ENCODE measurements around the gene IPO9. TPM values are rescaled to one million over a fixed set of nuclear protein-coding genes. Genes with fewer than 3 reads are reported as not detected.

Gene IPO9
- total RNA-seq, 1 donor from 2014 or later: 13.2 TPM

- DNase-seq (ENCODE audit: low spot score): peak; percentile 98
Observed at GRCh38 chr1:201904579-201904978, 75.6 kb downstream of the IPO9 start.

DNA sequence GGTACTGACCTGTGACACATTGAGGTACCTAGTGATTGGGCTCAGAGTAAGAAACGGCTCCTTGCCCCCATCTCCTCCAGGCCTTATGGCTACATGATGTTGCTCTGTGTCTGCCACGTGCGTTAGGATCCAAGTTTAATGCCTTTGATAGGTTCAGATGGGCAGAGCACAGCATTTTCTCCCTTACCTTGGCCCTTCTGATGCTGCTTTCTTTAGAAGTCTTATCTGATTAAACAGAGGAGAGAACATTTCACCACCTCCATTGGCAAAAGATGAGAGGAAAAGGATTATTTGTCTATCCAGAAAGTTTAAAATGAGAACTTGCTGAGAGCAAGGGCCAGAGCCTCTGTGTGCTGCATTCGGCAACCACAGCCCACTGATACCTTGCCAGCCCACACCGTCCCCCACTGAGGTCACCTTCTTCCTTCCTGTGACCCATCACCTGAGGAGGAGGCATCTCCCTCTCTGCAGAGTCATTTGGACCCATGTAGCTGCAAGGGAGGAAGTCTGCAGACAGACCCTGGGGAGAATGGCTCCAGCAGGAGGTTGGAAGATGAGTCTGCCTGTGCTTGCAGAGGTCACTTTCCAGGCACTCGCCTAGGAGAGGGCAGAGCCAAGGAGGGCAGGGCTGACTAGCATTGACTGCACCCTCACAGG, 76.4 kb downstream of the IPO9 start:
- DNase-seq (ENCODE audit: low spot score): peak; percentile 54

- DNase-seq (ENCODE audit: low spot score): no peak
Observed at GRCh38 chr1:201906336-201906735, 77.4 kb downstream of the IPO9 start.

- DNase-seq (ENCODE audit: low spot score): no peak
Observed at GRCh38 chr1:201907621-201908020, 78.7 kb downstream of the IPO9 start.

DNA sequence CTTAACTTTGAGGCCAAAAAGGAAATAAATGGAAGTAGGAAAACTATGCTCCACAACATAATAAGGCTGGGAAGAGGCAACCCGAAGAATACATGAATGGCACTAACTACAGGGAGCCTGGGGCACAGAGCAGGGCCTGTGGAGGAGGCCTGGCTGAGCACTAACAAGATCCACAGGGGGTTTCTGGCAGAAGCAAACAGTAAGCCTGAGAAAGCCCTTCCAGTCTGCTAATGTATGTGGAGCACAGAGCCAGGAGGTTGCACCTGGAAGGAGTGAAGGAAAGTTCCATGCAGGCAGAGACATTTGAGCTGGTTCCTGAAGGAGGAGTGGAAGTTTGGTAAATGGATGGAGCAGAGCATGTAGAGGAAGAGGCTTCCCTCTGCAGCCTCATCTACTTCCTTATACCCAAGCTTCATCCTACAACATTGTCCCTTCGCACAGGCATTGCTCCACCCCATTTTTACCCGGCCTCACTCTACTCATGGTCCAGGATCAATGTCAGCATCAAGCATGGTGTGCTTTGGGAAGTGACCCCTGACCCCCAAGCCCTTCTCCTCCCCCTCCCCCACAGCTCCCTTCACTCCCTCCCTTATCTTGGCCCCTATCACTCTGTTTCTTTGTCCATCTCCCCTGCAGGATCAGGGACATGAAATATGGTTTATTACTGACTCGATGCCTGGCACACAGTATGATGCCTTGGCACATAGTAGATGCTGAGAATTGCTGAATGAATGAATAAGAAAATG, 83.0 kb downstream of the IPO9 start:
- DNase-seq (ENCODE audit: low spot score): no peak

- DNase-seq (ENCODE audit: low spot score): no peak
Observed at GRCh38 chr1:201912832-201913231, 83.9 kb downstream of the IPO9 start.

- no peak for DNase-seq (ENCODE audit: low spot score)
Observed at GRCh38 chr1:201914456-201915235, 85.7 kb downstream of the IPO9 start.

DNA sequence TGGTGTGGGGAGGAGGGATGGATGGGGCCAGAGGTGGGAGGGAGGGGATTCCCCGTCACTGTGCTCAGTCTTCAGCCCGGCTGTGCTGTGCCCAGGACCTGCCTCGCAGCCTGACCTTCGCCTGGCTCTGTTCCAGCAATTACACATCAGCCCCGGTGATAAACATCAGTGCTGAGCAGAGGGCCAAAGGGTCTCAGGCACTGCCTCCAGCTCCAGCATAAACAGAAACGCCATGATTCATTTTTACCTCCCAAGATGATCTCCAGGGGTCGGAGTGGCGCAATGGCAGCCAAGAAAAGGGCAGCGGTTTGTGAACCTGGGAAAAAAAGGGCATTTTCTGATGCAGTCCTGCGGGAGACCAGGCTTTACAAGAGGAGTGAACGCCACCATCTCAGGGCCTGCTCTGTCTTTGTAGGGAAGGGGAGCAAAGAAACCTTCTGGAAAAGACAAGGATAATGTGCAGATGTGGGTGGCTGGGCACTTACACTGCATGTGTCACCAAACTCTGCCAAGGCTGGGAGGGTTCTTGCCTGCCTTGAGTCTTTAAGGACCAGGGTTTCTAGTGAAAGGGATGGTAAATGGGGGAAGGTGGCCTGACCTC, 87.8 kb downstream of the IPO9 start:
- peak; percentile 66 for DNase-seq (ENCODE audit: low spot score)

DNA sequence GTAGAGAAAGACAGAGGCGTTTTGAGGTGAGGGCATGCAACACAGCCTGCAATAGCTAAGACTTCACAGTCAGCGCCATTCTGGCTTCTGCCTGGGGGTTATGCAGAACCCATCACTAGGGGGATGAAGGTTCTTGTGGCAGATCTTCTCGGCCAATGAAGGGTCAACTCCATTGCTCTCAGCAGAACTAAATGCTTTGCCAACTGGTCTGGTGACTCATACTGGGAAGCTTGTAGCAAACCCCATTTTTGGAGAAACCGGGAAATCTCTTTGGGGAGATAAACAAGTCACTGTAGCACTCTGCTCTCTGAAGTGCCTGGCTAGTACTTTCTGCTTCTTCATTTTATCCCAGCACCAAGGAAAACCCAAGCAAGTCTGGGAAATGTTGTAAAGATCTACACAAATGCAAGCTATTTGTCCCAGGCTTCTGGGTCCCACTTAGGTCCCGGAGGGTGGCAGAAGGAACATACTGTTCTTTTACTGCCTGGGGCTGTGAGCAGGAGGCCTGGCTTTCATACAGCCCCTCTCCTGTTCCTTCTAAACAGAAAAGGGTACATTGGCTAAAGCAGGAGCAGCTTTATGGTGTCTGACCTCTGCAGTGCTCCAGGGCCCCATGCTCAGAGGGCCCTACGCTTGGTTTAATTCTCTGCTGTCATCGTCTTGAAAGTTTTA, 88.5 kb downstream of the IPO9 start:
- peak; percentile 89 for DNase-seq (ENCODE audit: low spot score)

GRCh38 chr1:201918343-201918742, 89.4 kb downstream of the IPO9 start:
- DNase-seq (ENCODE audit: low spot score): no peak

GRCh38 chr1:201921952-201922558, 93.1 kb downstream of the IPO9 start:
- DNase-seq (ENCODE audit: low spot score): no peak

DNA sequence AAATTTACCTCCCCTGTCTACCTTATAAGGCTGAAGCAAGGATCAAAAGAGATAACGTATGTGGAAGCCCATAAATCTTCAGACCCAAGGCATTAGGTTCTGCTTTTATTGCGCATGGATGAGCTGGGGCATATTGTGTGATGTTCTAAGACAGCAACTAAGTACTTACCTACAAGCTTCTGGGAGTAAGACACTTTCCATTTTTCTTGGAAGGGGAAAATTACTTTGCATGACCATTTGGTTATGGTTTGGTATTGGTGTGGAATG, 96.3 kb downstream of the IPO9 start:
- DNase-seq (ENCODE audit: low spot score): no peak

- peak; percentile 87 for DNase-seq (ENCODE audit: low spot score)
Observed at GRCh38 chr1:201925981-201926645, 97.2 kb downstream of the IPO9 start.

DNA sequence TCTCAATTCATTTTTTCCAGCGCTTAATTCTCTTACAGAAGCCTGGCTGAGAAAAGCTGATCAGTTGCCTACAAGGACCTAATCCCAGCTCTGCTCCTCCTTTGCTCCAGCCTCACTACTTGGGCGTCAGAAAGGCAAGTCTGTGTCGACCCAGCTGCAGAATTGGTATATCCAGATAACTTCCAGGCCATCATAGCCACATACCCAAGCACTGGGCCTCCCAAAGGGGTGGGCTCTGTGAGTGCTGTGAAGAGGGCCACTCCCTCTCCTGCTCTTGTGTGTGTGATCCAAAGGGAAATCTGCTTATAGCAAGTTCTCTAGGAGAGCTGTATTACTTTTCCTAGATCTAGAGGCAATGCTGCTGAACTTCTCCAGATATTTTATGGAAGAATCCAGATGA, 99.3 kb downstream of the IPO9 start:
- peak; percentile 70 for DNase-seq (ENCODE audit: low spot score)

DNA sequence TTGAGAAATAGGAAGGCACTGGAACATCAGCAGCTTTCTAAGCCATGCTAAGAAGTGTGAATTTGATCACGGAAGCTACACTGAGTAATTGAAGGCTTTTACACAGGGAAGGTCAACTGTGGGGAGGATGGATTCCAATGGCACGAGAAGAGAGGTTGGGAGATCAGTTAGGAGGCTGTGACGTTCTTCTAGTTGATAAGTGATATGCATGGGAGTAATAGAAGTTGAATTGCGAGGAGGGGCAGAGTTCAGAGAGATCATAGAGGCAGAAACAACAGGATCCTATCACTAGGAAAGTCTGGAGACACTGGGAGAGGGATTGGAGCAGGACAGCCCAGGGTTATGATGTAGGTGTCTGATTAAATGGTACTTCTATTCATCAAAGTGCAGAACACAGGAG, 101.2 kb downstream of the IPO9 start:
- DNase-seq (ENCODE audit: low spot score): no peak

- DNase-seq (ENCODE audit: low spot score): no peak
Observed at GRCh38 chr1:201930803-201931202, 101.8 kb downstream of the IPO9 start.

Other genes starting within 250 kb of the IPO9 start
- gene SHISA4, start 59.7 kb downstream of the IPO9 start, total RNA-seq (ENCODE audit: insufficient read depth, low replicate concordance): 50.8 TPM
- 213 TPM for gene LMOD1, start 117.4 kb downstream of the IPO9 start, total RNA-seq (ENCODE audit: insufficient read depth, low replicate concordance)
- gene TIMM17A, start 126.3 kb downstream of the IPO9 start, total RNA-seq (ENCODE audit: insufficient read depth, low replicate concordance): 21.9 TPM
- 37.8 TPM for gene RNPEP, start 153.5 kb downstream of the IPO9 start, total RNA-seq (ENCODE audit: insufficient read depth, low replicate concordance)
- 4.3 TPM for gene ELF3, start 181.4 kb downstream of the IPO9 start, total RNA-seq (ENCODE audit: insufficient read depth, low replicate concordance)